Stimulated activated CD4-positive, alpha-beta T cell treated with anti-CD3 and anti-CD28 coated beads, Interleukin-12 subunit alpha, Interleukin-12 subunit beta, amount 100 ng/mL, for 4 hours (primary cell): Measurements from ENCODE around the gene PLAU.
"Not testable (repeated sequence)": the region's sequence is repeated elsewhere in the genome, so short reads cannot be mapped to it uniquely, and the experiment has no call there.

ENCODE experiments used
- DNase-seq: peaks from one replicate; pipeline ENCODE4 v3.0.0-alpha.2; 2020

PLAU gene

GRCh38 chr10:73923935-73924598, 13.1 kb downstream of the PLAU start:
- no peak for DNase-seq

DNA sequence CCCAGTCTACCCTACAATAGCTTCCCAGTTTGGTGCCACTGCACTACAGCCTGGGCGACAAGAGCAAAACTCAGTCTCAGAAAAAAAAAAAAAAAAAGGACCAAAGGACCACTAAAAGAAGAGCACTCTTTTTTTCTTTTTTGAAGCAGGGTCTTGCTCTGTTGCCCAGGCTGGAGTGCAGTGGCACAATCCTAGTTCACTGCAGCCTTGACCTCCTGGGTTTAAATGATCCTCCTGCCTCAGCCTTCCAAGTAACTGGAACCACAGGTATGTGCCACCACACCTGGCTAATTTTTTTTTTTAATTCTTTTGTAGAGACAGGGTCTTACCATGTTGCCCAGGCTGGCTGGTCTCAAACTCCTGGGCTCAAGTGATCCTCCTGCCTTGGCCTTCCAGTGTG, 14.0 kb downstream of the PLAU start:
- DNase-seq = no peak

GRCh38 chr10:73925539-73925938, 14.6 kb downstream of the PLAU start:
- DNase-seq = no peak

GRCh38 chr10:73926152-73926764, 15.3 kb downstream of the PLAU start:
- DNase-seq = no peak

- not testable (repeated sequence) for DNase-seq
Observed at GRCh38 chr10:73930630-73931327, 19.8 kb downstream of the PLAU start.

- DNase-seq = peak; percentile 47
Observed at GRCh38 chr10:73931767-73932619, 21.1 kb downstream of the PLAU start.

DNA sequence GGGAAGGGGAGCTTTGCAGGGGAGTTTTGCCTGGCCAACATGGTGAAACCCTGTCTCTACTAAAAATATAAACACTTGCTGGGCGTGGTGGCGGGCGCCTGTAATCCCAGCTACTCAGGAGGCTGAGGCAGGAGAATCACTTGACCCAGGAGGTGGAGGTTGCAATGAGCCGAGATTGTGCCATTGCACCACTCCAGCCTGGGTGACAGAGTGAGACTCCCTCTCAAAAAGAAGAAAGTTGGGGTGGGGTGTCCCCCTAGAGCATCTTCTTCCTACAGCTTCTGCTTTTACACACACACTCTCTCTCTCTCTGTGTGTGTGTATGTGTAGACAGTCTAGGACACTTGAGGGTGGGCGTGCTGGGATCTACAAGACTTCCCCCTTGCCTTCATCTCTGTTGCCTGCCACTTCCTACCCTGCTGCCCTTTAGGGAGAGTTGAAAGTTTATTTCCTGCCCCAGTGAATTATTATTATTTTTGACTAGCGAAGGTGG, 21.7 kb downstream of the PLAU start:
- DNase-seq = no peak

DNA sequence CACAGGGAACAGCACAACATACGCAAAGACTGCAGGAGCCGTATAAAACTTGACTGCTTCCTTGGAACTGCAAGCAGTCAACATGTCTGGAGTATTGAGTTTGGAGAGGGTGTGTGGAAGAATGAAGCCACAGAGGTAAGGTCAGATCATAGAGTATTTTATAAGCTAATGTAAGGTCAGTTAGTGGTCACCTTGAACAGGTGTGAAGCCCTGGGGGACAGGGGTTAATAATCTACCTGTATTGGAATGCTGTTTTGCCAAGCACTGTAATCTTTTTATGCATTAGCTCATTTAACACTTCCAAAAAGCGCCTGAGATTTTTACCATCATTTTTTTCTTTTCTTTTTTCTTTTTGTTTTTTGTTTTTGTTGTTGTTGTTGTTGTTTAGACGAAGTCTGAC, 23.1 kb downstream of the PLAU start:
- no peak for DNase-seq

GRCh38 chr10:73935895-73936294, 25.0 kb downstream of the PLAU start:
- no peak for DNase-seq

DNA sequence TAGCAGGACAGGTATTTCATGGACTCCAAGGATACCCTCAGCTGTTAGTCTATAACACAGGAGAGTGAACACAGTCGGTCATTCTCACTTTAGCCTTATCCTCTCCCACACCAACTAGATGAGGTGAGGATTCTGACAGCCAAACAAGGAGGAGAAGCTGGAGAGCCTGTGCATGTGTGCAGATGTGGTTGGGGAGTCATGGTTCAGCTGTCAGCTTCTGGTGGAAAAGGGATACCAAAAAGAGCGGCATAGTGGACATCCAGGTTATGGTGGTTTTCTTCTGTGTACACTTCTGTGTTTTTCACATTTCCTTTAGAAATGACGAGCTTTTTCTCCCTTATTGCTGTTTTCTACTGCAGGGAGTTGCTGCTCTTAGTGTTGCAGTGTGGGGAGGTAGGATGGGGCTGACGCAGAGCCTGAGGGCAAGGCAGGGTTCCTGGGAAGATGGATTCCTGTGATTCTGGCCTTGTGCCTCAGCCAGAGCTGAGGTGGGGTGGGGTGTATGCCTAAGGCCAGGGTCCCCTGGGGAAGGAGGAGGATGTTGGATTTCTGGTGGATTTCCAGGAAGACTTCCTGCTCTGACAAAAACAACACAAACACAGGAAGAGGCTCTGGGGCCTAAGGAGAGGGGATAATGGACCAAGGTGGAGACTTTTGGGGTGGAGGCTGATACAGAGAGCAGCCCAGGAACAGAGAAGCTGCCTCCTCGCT, 26.6 kb downstream of the PLAU start:
- DNase-seq = no peak

GRCh38 chr10:73940634-73941221, 29.8 kb downstream of the PLAU start:
- DNase-seq = peak; percentile 84

- DNase-seq = no peak
Observed at GRCh38 chr10:73941300-73941699, 30.4 kb downstream of the PLAU start.

GRCh38 chr10:73944356-73945100, 33.6 kb downstream of the PLAU start:
- DNase-seq = no peak

DNA sequence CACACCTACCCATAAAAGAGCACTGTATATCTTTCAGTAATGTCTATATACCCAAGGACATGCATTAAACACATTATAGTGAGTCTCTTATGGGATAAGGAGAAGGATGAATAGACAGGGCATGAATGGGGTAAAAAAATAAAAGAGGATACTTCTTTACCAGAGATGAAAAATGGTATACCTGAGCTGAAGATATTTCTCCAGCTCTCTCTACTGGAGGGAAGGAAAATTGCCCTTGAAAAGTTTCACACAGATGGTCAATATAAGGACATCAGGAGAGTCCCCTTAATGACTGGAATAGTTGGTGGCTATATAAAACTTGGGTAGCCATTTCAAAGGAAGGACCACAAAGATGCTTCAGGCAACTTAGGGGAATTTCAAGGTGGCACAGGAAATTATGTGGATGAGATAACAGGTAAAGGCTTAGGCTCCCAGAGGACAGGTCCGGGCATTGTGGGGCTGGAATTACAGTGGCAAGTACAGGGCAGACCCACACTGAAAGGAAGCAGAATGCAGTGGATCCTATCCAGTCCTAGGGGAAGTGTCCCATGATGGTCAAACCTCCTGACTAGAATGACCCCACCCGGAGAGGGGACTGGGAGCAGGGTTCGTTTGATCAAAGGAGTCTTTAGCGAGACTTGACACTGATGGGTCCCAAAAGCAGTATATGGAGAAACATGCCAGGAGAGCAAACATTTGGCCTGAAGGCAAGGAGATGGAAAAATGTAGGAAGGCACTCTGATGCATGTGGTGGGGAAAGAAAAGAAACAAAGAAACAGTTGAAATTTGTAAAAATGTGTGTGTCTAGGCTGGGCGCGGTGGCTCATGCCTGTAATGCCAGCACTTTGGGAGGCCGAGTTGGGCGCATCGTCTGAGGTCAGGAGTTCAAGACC, 35.6 kb downstream of the PLAU start:
- DNase-seq = no peak

DNA sequence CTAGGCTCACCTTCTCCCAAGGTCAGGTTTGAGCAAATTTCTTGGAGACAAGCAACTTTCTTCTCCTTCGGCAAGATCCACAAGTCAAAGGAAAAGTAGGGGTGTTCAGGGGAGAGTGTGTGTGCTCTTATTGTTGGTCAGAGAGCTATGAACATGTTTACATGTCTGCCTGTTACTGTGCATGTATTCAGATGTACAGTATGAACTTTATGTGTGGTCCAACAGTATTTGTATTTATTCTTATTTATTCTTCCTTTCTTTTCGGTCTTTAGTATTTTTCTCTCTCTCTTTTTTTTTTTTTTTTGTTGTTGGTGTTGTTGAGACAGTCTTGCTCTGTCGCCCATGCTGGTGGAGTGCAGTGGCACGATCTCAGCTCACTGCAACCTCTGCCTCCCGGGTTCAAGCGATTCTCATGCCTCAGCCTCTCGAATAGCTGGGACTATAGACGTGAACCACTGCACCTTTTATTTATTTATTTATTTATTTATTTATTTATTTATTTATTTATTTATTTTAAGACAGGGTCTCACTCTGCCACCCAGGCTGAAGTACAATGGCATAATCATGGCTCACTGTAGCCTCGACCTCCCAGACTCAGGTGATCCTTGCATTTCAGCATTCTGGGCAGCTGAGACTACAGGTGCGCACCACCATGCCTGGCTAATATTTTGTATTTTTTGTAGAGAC, 38.2 kb downstream of the PLAU start:
- no peak for DNase-seq

DNA sequence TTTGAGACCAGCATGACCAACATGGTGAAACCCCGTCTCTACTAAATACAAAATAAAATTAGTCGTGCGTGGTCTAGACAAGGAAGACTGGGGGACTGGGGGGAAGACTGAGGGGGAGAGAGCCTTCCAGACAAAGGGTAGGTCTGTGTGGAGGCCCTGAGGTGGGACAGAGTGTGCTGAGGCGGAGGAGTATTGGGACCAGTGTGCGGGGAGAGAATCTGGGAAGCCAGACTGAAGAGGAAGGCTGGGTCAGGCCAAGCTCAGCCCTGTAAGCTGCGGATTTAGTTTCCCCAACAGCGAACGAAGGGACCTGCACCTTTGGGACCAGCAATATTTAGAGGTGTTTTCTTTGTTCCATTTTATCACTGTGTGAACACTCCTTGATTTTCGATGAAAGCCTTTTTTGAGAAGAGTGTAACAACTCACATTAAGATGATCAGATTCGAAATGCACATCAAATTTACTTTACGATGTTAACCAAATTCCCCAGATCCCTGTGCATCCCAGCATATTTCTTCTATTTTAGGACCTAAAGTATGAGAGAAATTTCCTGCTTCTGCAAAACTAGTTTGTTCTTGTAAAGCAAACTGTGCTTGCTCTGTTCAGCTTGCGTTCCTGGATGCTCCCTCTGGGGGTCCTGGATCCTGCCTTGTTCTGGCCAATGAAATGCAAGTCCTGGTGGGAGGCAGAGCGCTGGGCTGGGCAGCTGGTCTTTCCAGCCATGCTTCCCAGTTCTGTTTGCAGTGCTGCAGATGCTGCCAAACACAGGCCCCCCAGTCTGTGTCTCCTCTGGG, 39.4 kb downstream of the PLAU start:
- DNase-seq = no peak

GRCh38 chr10:73953665-73954064, 42.7 kb downstream of the PLAU start:
- DNase-seq = no peak

DNA sequence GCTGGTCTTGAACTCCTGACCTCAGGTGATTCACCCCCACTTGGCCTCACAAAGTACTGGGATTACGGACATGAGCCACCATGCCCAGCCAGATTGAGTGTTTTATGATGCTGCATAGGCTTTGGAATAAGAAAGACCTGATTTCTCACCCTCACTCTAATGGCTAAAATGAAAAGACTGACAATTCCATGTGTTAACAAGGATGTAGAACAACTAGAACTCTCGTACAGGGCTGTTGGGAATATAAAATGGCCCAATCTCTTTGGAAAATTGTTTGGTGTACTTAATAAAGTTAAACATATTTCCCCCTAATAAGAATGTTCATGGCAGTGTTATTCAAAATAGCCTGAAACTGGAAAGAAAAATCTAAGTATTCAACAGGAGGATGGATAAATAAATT, 43.8 kb downstream of the PLAU start:
- DNase-seq = no peak

- no peak for DNase-seq
Observed at GRCh38 chr10:73955719-73956118, 44.8 kb downstream of the PLAU start.
